OCI-LY3 (cell line): Measurements from ENCODE around the gene VCX2.
"Not testable (repeated sequence)": the region's sequence is repeated elsewhere in the genome, so short reads cannot be mapped to it uniquely, and the experiment has no call there.

Source experiments
- H2AFZ ChIP-seq: fragments of 200-600, 300-600 bp; shearing (Covaris generic); 2 replicates; pipeline ENCODE4 v1.6.0; 2014; ENCODE audit warnings: antibody characterized with exemption, low read depth, low read length
- H3K27ac ChIP-seq: fragments of 200-600, 300-600 bp; sonication (generic); 2 replicates; pipeline ENCODE4 v1.5.1; 2014; ENCODE audit warnings: mild to moderate bottlenecking, low read length, moderate library complexity, mixed read lengths
- H3K27me3 ChIP-seq: fragments of 200-600, 300-600 bp; sonication (generic); 2 replicates; pipeline ENCODE4 v1.6.1; 2014; ENCODE audit warnings: low read depth, low read length, mixed read lengths
- H3K36me3 ChIP-seq: fragments of 200-600, 300-600 bp; sonication (generic); replicated peaks from 2 replicates; pipeline ENCODE3; 2014; ENCODE audit warnings: low read depth, low read length, mixed read lengths
- H3K4me1 ChIP-seq: fragments of 300-600, 200-600 bp; sonication (generic); 2 replicates; pipeline ENCODE4 v1.6.1; 2014; ENCODE audit warnings: low read length, mixed read lengths
- H3K4me2 ChIP-seq: fragments of 200-600, 300-600 bp; sonication (generic); 2 replicates; pipeline ENCODE4 v1.6.1; 2014; ENCODE audit warnings: low read length, mixed read lengths
- H3K4me3 ChIP-seq: fragments of 300-600, 200-600 bp; sonication (generic); 2 replicates; pipeline ENCODE4 v1.5.1; 2014; ENCODE audit warnings: antibody characterized with exemption, mild to moderate bottlenecking, low read length, moderate library complexity
- H3K79me2 ChIP-seq: fragments of 300-600, 200-600 bp; shearing (Covaris generic); 2 replicates; pipeline ENCODE4 v1.6.1; 2014; ENCODE audit warnings: mild to moderate bottlenecking, low read length, mixed read lengths
- H3K9ac ChIP-seq: fragments of 300-600, 200-600 bp; shearing (Covaris generic); 2 replicates; pipeline ENCODE4 v1.6.0; 2014; ENCODE audit warnings: mild to moderate bottlenecking, low read length, moderate library complexity
- H3K9me3 ChIP-seq: fragments of 200-600, 300-600 bp; shearing (Covaris generic); 2 replicates; pipeline ENCODE4 v1.6.1; 2014; ENCODE audit warnings: low read length, mixed read lengths; ENCODE audit not compliant: insufficient read depth
- H4K20me1 ChIP-seq: fragments of 200-600, 300-600 bp; sonication (generic); 2 replicates; pipeline ENCODE4 v1.6.1; 2016; ENCODE audit warnings: low read length, mixed read lengths; ENCODE audit not compliant: insufficient read depth
- EZH2phosphoT487 ChIP-seq: fragments of 200-600 bp; shearing (Covaris generic); IDR thresholded peaks from 2 replicates; pipeline ENCODE4 v1.6.1; 2018; ENCODE audit warnings: antibody characterized with exemption, mixed run types, low read depth
- TF ChIP-seq, protein P1 (sequence below): fragments of 200-600, 300-600 bp; sonication (generic); IDR thresholded peaks from 2 replicates; pipeline ENCODE4 v1.5.1; 2014; ENCODE audit warnings: antibody characterized with exemption, low read length, low read depth

Gene VCX2

DNA sequence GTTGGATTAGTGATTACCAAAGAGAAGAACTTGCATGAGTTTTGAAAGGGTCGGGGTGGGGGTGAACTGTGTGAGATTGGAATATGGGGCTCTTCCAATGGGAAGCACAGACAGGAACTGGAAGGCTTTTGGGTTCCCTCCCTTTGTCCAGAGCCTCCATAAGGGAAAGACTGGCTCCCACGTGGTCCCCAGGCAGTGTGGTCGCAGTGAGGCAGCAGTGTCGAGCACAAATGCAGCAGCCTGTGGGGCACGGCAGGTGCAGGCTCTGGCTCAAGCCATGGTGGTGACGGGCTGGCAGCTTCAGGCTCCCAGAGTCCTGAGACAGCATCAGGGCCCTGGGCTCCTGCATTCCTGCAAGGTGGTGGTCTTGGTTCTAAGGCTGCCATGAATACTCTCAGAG is 45.5 kb downstream of the VCX2 start:
- Histone ChIP-seq H2AFZ (no peak overlapping the region), H3K79me2 (no peaks in the 10 kb centered on the region), H3K9ac (no peak overlapping the region), H3K4me2 (no peak overlapping the region), H3K36me3 (no peaks in the 10 kb centered on the region), H4K20me1 (no peaks in the 10 kb centered on the region), H3K27me3 (no peaks in the 10 kb centered on the region), H3K4me1 (no peaks in the 10 kb centered on the region), H3K27ac (no peak overlapping the region), H3K4me3 (no peak overlapping the region), H3K9me3 (no peaks in the 10 kb centered on the region)
- TF ChIP-seq, protein P1, sequence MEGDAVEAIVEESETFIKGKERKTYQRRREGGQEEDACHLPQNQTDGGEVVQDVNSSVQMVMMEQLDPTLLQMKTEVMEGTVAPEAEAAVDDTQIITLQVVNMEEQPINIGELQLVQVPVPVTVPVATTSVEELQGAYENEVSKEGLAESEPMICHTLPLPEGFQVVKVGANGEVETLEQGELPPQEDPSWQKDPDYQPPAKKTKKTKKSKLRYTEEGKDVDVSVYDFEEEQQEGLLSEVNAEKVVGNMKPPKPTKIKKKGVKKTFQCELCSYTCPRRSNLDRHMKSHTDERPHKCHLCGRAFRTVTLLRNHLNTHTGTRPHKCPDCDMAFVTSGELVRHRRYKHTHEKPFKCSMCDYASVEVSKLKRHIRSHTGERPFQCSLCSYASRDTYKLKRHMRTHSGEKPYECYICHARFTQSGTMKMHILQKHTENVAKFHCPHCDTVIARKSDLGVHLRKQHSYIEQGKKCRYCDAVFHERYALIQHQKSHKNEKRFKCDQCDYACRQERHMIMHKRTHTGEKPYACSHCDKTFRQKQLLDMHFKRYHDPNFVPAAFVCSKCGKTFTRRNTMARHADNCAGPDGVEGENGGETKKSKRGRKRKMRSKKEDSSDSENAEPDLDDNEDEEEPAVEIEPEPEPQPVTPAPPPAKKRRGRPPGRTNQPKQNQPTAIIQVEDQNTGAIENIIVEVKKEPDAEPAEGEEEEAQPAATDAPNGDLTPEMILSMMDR, result no peak

DNA sequence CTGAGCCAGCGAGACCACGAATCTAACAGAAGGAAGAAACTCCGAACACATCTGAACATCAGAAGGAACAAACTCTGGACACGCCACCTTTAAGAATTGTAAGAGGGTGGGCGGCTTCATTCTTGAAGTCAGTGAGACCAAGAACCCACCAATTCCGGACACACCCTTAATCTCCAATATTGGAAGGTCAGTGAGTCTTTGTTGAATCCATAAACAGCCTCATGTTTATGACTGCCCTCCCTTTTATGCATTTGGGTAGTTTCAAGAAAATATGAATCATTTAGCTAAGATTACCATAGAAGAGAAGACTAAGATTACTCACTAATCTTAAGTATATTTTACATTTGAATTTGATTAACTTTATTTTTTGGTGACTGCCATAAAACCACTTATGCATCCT is 48.5 kb downstream of the VCX2 start:
- H3K27me3 ChIP-seq, result no peaks in the 10 kb centered on the region
- H3K79me2 ChIP-seq, result no peaks in the 10 kb centered on the region
- no peak overlapping the region for H3K9ac ChIP-seq
- no peak for TF ChIP-seq EZH2phosphoT487
- TF ChIP-seq, protein P1, result no peak
- H3K36me3 ChIP-seq, result no peaks in the 10 kb centered on the region
- no peak overlapping the region for H2AFZ ChIP-seq
- no peak overlapping the region for H3K4me3 ChIP-seq
- no peaks in the 10 kb centered on the region for H3K9me3 ChIP-seq
- H4K20me1 ChIP-seq, result no peaks in the 10 kb centered on the region
- no peak overlapping the region for H3K4me2 ChIP-seq
- no peak overlapping the region for H3K27ac ChIP-seq
- no peaks in the 10 kb centered on the region for H3K4me1 ChIP-seq

DNA sequence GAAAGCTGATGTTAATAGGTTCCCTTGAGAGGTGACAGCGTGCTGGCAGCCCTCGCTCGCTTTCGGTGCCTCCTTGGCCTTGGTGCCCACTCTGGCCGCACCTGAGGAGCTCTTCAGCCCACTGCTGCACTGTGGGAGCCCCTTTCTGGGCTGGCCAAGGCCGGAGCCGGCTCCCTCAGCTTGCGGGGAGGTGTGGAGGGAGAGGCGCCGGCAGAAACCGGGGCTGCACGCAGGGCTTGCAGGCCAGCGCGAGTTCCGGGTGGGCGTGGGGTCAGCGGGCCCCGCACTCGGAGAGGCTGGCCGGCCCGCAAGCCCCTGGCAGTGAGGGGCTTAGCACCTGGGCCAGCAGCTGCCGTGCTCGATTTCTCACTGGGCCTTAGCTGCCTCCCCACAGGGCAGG is 49.7 kb downstream of the VCX2 start:
- H3K4me3 ChIP-seq, H3K9ac ChIP-seq, H3K4me1 ChIP-seq, H3K9me3 ChIP-seq, H2AFZ ChIP-seq, H3K79me2 ChIP-seq, H3K27ac ChIP-seq, H3K36me3 ChIP-seq, H3K4me2 ChIP-seq, H3K27me3 ChIP-seq, H4K20me1 ChIP-seq: not testable (repeated sequence)
